Stimulated activated naive CD8-positive, alpha-beta T cell treated with anti-CD3 and anti-CD28 coated beads, Interleukin-15, amount 100 ng/mL, for 72 hours (primary cell): Measurements from ENCODE around the gene NRP2.
A peak's percentile ranks its signal among the peaks of the same experiment; 100 is the strongest.

Experiments
- ATAC-seq: fragments of 150-1000 bp; cut with Tn5 transposase; 2 replicates; pipeline ENCODE4 v1.10.0; 2021; ENCODE audit warnings: mild to moderate bottlenecking, moderate library complexity
- DNase-seq, 2 donors: peaks; one replicate each; pipeline ENCODE4 v3.0.0; 2021 to 2022
- H3K27ac Mint-ChIP-seq, 2 donors: one replicate each; pipeline ENCODE4 v1.8.0; 2022; ENCODE audit warnings: mild to moderate bottlenecking in 2 of 2, mixed read lengths in 2 of 2, moderate library complexity in 2 of 2
- H3K27me3 Mint-ChIP-seq: one replicate; pipeline ENCODE4 v1.8.0; 2022; ENCODE audit warnings: mixed read lengths
- H3K4me1 Mint-ChIP-seq: one replicate; pipeline ENCODE4 v1.8.0; 2022; ENCODE audit warnings: mild to moderate bottlenecking, mixed read lengths
- H3K4me3 Mint-ChIP-seq, 2 donors: one replicate each; pipeline ENCODE4 v1.8.0; 2022; ENCODE audit warnings: mild to moderate bottlenecking in 2 of 2, mixed read lengths in 2 of 2, moderate library complexity in 1 of 2
- H3K9me3 Mint-ChIP-seq, 2 donors: one replicate each; pipeline ENCODE4 v1.8.0; 2022; ENCODE audit warnings: mixed read lengths in 2 of 2

The NRP2 gene

DNA sequence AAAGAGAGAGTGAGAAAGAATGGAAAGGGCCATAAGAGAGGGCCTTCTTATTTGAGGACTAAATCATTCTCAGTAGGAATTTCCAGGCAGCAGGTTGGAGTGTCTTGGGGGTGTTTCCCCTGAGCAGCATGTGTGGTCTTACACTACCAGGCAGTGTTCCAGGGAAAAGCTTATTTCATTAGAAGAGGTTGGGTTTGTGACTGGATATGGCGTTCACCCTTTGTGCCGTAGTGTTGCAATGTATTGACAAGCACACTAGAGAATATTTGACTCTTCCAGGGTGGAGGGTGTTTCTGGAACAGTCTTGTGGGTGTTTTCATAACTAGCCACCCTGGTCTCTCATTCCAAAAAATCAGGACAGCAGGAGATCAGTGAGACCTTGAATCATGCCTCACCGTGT is 105.5 kb downstream of the NRP2 start:
- DNase-seq, result no peak
- peaks cover 14% of the 10 kb centered on the region for H3K27me3 Mint-ChIP-seq
- H3K9me3 Mint-ChIP-seq, result no peaks in the 10 kb centered on the region
- H3K27ac Mint-ChIP-seq, result no peak overlapping the region
- no peak overlapping the region for H3K4me3 Mint-ChIP-seq
- ATAC-seq, result no peak
- no peaks in the 10 kb centered on the region for H3K4me1 Mint-ChIP-seq

DNA sequence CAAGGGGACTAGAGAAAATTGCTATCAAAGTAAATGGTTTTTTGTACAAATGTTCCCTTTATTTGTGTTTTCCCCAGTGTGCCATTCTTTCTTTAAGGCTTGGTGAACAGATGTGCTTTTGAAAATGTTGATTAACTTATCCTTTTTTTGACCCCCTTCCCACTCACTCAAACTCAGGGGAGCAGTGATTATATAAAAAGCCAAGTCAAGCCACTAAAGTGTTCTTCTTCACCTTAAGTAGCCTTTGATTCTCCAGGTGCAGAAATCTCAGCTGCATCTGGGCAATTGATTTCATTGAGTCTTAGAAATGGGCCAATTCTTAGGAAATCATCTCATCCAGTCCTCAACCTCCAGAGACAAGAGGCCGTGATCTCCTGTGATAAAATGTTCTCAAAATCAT is 107.6 kb downstream of the NRP2 start:
- Mint-ChIP-seq H3K9me3 (no peaks in the 10 kb centered on the region), H3K27me3 (peaks cover 19% of the 10 kb centered on the region), H3K4me1 (no peaks in the 10 kb centered on the region), H3K27ac (no peak overlapping the region), H3K4me3 (no peak overlapping the region)
- DNase-seq (no peak), ATAC-seq (no peak)

- ATAC-seq, result no peak
- Mint-ChIP-seq H3K4me1 (no peaks in the 10 kb centered on the region), H3K27me3 (peaks cover 19% of the 10 kb centered on the region), H3K9me3 (no peaks in the 10 kb centered on the region), H3K27ac (no peak overlapping the region), H3K4me3 (no peak overlapping the region)
- DNase-seq, result no peak
Observed at GRCh38 chr2:205792908-205793307, 110.6 kb downstream of the NRP2 start.

- Mint-ChIP-seq H3K9me3 (no peaks in the 10 kb centered on the region), H3K4me3 (no peak overlapping the region), H3K27ac (no peak overlapping the region), H3K4me1 (no peaks in the 10 kb centered on the region), H3K27me3 (peaks cover 10% of the 10 kb centered on the region)
- ATAC-seq (no peak), DNase-seq (no peak)
Observed at GRCh38 chr2:205796805-205797313, 114.6 kb downstream of the NRP2 start.

DNA sequence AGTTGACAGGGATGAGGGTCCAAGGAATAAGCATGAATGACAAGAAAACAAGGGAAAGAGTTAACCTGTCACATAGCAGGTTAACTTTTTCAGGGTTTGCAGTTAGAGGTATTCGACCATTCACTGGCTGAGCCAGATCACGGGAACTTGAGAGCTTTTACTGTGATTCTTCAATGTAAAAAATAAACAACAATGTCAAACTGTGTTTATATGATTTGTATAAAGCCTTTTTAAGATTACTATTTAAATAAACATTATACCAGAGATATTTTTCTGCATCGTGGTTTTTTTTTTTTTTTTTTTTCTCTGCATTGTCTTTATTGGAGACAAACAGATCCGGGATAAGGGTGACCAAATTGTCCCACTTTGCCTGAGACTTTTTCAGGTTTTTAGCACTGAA is 115.6 kb downstream of the NRP2 start:
- ATAC-seq (no peak), DNase-seq (no peak)
- H3K4me1 Mint-ChIP-seq, result no peaks in the 10 kb centered on the region

DNA sequence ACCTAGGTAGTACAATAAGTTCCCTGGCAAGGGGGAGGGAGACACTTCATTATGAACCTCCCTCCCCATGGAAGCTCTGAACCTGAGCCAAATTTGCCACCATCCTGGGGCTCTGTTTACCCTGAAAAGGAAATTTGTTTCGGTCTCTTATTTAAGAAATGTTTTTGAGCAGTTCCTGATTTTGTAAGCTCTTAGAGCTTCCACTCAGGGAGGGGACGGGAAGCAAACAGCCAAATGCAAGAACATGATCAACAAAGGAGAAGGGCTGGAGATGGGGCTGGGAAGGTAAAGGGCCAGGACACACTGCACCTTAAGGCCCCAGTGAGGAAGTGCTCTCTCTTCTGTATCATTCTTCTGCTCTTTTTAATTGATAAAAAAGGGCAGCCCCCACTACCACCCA is 117.9 kb downstream of the NRP2 start:
- DNase-seq (no peak), ATAC-seq (no peak)
- no peaks in the 10 kb centered on the region for H3K4me1 Mint-ChIP-seq
- H3K9me3 Mint-ChIP-seq, result no peaks in the 10 kb centered on the region
- no peaks in the 10 kb centered on the region for H3K27me3 Mint-ChIP-seq
- no peak overlapping the region for H3K4me3 Mint-ChIP-seq
- H3K27ac Mint-ChIP-seq, result no peak overlapping the region

More for the DNA sequence above, 115.6 kb downstream of the NRP2 start:
- no peaks in the 10 kb centered on the region for H3K9me3 Mint-ChIP-seq
- no peak overlapping the region for H3K27ac Mint-ChIP-seq
- no peak overlapping the region for H3K4me3 Mint-ChIP-seq
- H3K27me3 Mint-ChIP-seq, result peaks cover 4% of the 10 kb centered on the region

DNA sequence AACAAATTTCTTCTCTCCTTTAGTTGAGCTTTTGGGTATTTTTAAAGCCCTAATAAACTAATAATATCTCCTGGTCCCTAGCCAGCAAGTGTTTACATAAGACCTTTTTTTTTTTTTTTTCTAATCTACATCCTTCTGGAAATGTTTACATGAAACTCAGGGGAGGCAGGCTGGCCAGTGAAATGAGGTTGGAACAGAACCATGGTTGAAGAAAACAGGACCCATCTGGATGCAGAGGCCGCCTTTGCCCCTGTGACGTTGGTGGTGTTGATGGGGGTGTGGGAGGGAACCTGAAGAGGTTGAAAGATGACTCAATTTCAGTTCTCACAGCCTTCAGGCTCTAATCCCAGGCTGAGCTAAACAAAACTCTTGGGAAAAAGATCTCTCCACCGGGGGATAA is 118.5 kb downstream of the NRP2 start:
- Mint-ChIP-seq H3K4me3 (no peak overlapping the region), H3K27ac (no peak overlapping the region), H3K9me3 (no peaks in the 10 kb centered on the region), H3K27me3 (no peaks in the 10 kb centered on the region), H3K4me1 (no peaks in the 10 kb centered on the region)
- DNase-seq, result no peak
- ATAC-seq, result no peak

GRCh38 chr2:205802065-205802464 is 119.8 kb downstream of the NRP2 start:
- no peaks in the 10 kb centered on the region for H3K9me3 Mint-ChIP-seq

GRCh38 chr2:205802941-205803340 is 120.6 kb downstream of the NRP2 start:
- H3K9me3 Mint-ChIP-seq, result no peaks in the 10 kb centered on the region
- no peak for ATAC-seq
- H3K27me3 Mint-ChIP-seq, result no peaks in the 10 kb centered on the region
- no peaks in the 10 kb centered on the region for H3K4me1 Mint-ChIP-seq
- H3K4me3 Mint-ChIP-seq, result no peak overlapping the region
- DNase-seq, result no peak
- peak overlapping the region in 1 of 2 donors; percentile 55 for H3K27ac Mint-ChIP-seq

More at GRCh38 chr2:205802065-205802464, 119.8 kb downstream of the NRP2 start:
- ATAC-seq (peak; percentile 6), DNase-seq (no peak)
- H3K27me3 Mint-ChIP-seq, result no peaks in the 10 kb centered on the region
- no peaks in the 10 kb centered on the region for H3K4me1 Mint-ChIP-seq
- no peak overlapping the region for H3K27ac Mint-ChIP-seq
- H3K4me3 Mint-ChIP-seq, result no peak overlapping the region

- ATAC-seq (no peak), DNase-seq (no peak)
- H3K27ac Mint-ChIP-seq, result no peak overlapping the region
- H3K4me1 Mint-ChIP-seq, result no peaks in the 10 kb centered on the region
- no peaks in the 10 kb centered on the region for H3K9me3 Mint-ChIP-seq
- H3K4me3 Mint-ChIP-seq, result no peak overlapping the region
- no peaks in the 10 kb centered on the region for H3K27me3 Mint-ChIP-seq
Observed at GRCh38 chr2:205803500-205803899, 121.2 kb downstream of the NRP2 start.

DNA sequence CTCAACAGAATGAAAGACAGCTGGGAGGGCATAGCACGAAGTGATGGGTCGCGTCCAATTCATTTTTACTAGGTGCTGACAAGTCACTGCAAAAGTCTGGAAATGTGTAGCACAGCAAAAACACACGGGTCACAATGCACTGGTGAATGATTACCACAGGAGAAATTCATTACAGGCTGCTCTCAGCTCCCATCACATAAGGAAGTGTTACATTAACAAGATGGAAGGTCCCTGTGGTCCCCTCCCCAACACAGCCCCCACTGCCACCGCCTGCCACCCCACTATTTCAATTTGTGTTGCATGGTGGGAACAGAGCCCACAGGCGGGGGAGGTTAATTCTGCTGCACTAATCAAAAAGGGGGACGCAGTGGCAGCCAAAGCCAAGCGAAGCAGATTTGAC is 122.8 kb downstream of the NRP2 start:
- DNase-seq (no peak), ATAC-seq (no peak)
- Mint-ChIP-seq H3K27ac (no peak overlapping the region), H3K9me3 (no peaks in the 10 kb centered on the region), H3K27me3 (no peaks in the 10 kb centered on the region), H3K4me1 (no peaks in the 10 kb centered on the region), H3K4me3 (no peak overlapping the region)

DNA sequence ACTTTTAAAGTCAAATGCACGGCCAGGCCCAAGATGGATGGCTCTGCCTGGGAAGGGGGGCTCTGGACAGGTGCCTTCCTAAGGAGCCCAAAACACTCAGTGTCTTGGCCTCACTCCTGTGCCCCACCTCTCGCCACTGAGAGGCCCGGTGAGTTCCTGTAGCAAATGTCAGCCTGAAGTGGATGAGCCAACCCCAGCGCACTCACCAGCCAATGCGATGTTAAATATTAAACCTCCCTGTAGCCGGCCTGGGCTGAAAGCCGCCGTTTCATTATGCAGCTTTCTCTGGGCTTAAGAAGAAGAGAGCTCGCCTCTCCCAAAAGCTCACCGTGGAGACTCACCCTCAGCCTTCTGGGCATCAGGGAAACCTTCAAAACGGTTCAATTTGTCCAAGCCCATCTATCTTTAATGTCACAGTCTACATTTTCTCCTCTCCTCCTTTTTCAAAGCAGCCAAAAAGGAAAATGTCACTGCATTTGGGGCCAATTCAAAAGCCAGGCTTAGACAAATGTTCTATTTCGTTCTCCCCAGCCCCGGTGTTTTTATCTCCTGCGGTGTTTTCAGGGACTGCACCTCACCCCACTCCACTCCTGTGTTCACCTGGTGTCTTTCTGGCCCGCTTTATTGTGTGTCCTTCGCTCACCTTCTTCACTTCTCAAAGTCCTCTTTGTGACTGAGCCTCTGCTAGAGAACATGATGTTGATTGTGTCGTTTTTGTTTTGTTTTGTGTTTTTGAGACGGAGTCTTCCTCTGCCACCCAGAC is 124.0 kb downstream of the NRP2 start:
- DNase-seq (no peak), ATAC-seq (no peak)
- no peaks in the 10 kb centered on the region for H3K4me1 Mint-ChIP-seq
- no peak overlapping the region for H3K4me3 Mint-ChIP-seq
- H3K9me3 Mint-ChIP-seq, result no peaks in the 10 kb centered on the region
- H3K27ac Mint-ChIP-seq, result peak overlapping the region in 1 of 2 donors; percentile 20
- H3K27me3 Mint-ChIP-seq, result no peaks in the 10 kb centered on the region

GRCh38 chr2:205807229-205807628 is 124.9 kb downstream of the NRP2 start:
- Mint-ChIP-seq H3K4me1 (no peaks in the 10 kb centered on the region), H3K4me3 (no peak overlapping the region), H3K9me3 (no peaks in the 10 kb centered on the region), H3K27ac (no peak overlapping the region), H3K27me3 (no peaks in the 10 kb centered on the region)
- no peak for ATAC-seq
- no peak for DNase-seq

DNA sequence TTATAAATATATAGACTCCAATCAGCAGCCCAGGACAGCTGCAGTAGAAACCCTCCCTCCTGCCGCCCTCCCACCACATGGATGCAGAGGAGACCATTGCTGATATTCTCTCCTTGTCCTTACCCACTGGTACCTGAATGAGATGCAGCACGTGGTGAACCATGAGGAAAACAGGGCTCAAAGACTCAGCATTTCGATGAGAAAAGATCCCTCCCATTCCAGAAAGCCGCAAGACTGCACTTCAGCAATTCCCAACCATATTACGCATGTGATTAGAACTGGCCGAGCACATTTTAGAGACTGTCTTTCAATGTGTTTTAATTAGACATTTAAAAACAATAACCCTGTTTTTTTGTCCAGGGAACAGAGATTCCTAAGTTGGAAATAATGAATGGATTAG is 125.5 kb downstream of the NRP2 start:
- Mint-ChIP-seq H3K4me3 (no peak overlapping the region), H3K27ac (no peak overlapping the region), H3K4me1 (no peaks in the 10 kb centered on the region), H3K9me3 (no peaks in the 10 kb centered on the region), H3K27me3 (no peaks in the 10 kb centered on the region)
- ATAC-seq (no peak), DNase-seq (no peak)

DNA sequence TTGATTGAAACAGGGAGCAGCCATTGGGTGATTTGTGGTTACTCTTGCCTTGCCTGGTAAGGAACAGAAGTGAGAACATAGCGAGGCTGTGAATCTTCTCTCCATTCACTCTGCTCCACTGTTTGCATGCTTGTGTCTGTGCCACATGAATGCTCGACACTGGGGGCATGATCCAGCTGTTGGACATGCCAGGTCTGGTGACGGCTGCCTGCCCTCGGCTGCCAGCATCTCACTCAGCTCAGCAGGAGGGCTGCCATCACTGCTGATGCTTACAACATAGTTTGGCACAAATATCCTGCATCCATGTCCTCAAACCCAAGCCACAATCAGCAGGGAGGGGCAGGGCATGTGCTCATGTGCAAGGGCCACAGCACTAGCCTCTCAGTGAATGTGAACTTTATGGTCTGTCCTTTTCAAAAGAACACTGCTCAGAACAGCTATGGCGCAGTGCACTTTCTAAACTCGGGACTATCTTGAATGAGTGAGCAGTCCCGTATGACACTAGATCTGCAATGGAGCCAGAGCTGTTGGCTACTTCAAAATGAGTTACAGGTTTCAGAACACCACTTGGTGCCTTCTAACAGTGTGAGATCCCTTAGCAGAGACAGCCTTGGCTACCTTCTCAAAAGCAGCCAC is 126.3 kb downstream of the NRP2 start:
- Mint-ChIP-seq H3K27ac (no peak overlapping the region), H3K9me3 (no peaks in the 10 kb centered on the region), H3K27me3 (no peaks in the 10 kb centered on the region), H3K4me1 (no peaks in the 10 kb centered on the region), H3K4me3 (no peak overlapping the region)
- DNase-seq (no peak), ATAC-seq (no peak)

- H3K27ac Mint-ChIP-seq, result no peak overlapping the region
- ATAC-seq (no peak), DNase-seq (no peak)
- no peaks in the 10 kb centered on the region for H3K9me3 Mint-ChIP-seq
- no peaks in the 10 kb centered on the region for H3K4me1 Mint-ChIP-seq
- H3K4me3 Mint-ChIP-seq, result no peak overlapping the region
- no peaks in the 10 kb centered on the region for H3K27me3 Mint-ChIP-seq
Observed at GRCh38 chr2:205811387-205811786, 129.1 kb downstream of the NRP2 start.

- Mint-ChIP-seq H3K4me3 (no peak overlapping the region), H3K27me3 (peaks cover 8% of the 10 kb centered on the region), H3K27ac (no peak overlapping the region), H3K4me1 (no peaks in the 10 kb centered on the region), H3K9me3 (no peaks in the 10 kb centered on the region)
- ATAC-seq (no peak), DNase-seq (no peak)
Observed at GRCh38 chr2:205814039-205814364, 131.7 kb downstream of the NRP2 start.
